ENCODE results near the gene JTB.

Gene JTB

GRCh38 chr1:153953859-153954365, 23.6 kb downstream of the JTB start:
- DNase-seq: no peak

- DNase-seq: no peak
Measured at GRCh38 chr1:153951801-153952200, 25.7 kb downstream of the JTB start.

- DNase-seq: no peak
Measured at GRCh38 chr1:153951183-153951582, 26.3 kb downstream of the JTB start.

GRCh38 chr1:153946622-153947241, 30.7 kb downstream of the JTB start, which contains the start of gene DENND4B:
TSS of gene DENND4B (minus strand) at chr1:153946718. CDS start at chr1:153944374, 2,344 bp downstream.
- DNase-seq: peak; percentile 71 to 85

- DNase-seq: peak; percentile 92 to 97
Measured at GRCh38 chr1:153945795-153946621, 31.5 kb downstream of the JTB start.

- DNase-seq: peak; percentile 92 to 93
Measured at GRCh38 chr1:153945131-153945794, 32.2 kb downstream of the JTB start.

- DNase-seq: no peak
Measured at GRCh38 chr1:153944827-153945117, 32.7 kb downstream of the JTB start.

- peak; percentile 66 to 74 for DNase-seq
Measured at GRCh38 chr1:153944005-153944826, 33.3 kb downstream of the JTB start.

- DNase-seq: no peak
Measured at GRCh38 chr1:153942766-153943549, 34.5 kb downstream of the JTB start.

- no peak for DNase-seq
Measured at GRCh38 chr1:153941826-153942725, 35.4 kb downstream of the JTB start.

GRCh38 chr1:153940756-153941155, 36.7 kb downstream of the JTB start:
- DNase-seq: no peak

- DNase-seq: no peak
Measured at GRCh38 chr1:153939476-153939875, 38.0 kb downstream of the JTB start.

GRCh38 chr1:153938996-153939395, 38.5 kb downstream of the JTB start:
- DNase-seq: no peak

- no peak for DNase-seq
Measured at GRCh38 chr1:153937331-153937730, 40.1 kb downstream of the JTB start.

- DNase-seq: no peak
Measured at GRCh38 chr1:153936011-153936802, 41.3 kb downstream of the JTB start.

- DNase-seq: no peak
Measured at GRCh38 chr1:153934746-153935145, 42.7 kb downstream of the JTB start.

GRCh38 chr1:153933955-153934354, 43.5 kb downstream of the JTB start:
- no peak for DNase-seq

GRCh38 chr1:153933430-153933829, 44.0 kb downstream of the JTB start:
- DNase-seq: no peak

GRCh38 chr1:153932156-153933131, 45.0 kb downstream of the JTB start:
- no peak for DNase-seq
